Effector memory CD4-positive, alpha-beta T cell (primary cell): ENCODE results near the gene PLD6.
"Not testable (repeated sequence)": the region's sequence is repeated elsewhere in the genome, so short reads cannot be mapped to it uniquely, and the experiment has no call there.

Experiments used
- DNase-seq, 3 donors: peaks; one replicate each; pipeline ENCODE4 v3.0.0-alpha.2; 2020
- H3K27ac ChIP-seq: 2 replicates; pipeline ENCODE4 v1.7.0; 2013; ENCODE audit warnings: mild to moderate bottlenecking, low read length, moderate library complexity; ENCODE audit not compliant: insufficient read depth, poor library complexity, severe bottlenecking
- H3K27me3 ChIP-seq: replicated peaks from 2 replicates; pipeline ENCODE4 v1.7.0; 2013; ENCODE audit warnings: mild to moderate bottlenecking, low read length; ENCODE audit not compliant: insufficient read depth, control insufficient read depth, poor library complexity, severe bottlenecking
- H3K36me3 ChIP-seq: 2 replicates; pipeline ENCODE4 v1.7.0; 2013; ENCODE audit warnings: mild to moderate bottlenecking, low read length, moderate library complexity; ENCODE audit not compliant: control insufficient read depth, insufficient read depth
- H3K4me1 ChIP-seq: 2 replicates; pipeline ENCODE4 v1.7.0; 2013; ENCODE audit warnings: low read length, mild to moderate bottlenecking; ENCODE audit not compliant: control insufficient read depth, insufficient read depth, poor library complexity, severe bottlenecking
- H3K4me3 ChIP-seq: 2 replicates; pipeline ENCODE4 v1.7.0; 2013; ENCODE audit warnings: low read length, low read depth, mild to moderate bottlenecking; ENCODE audit not compliant: insufficient read depth, poor library complexity, severe bottlenecking
- H3K9me3 ChIP-seq: 2 replicates; pipeline ENCODE4 v1.7.0; 2013; ENCODE audit warnings: mild to moderate bottlenecking, low read length, moderate library complexity; ENCODE audit not compliant: control insufficient read depth

PLD6 gene

GRCh38 chr17:17201271-17201670, 4.9 kb downstream of the PLD6 start:
- Histone ChIP-seq H3K36me3 (peaks cover 6% of the 10 kb centered on the region), H3K4me1 (peaks cover 23% of the 10 kb centered on the region)
- DNase-seq: no peak

GRCh38 chr17:17200831-17201230, 5.3 kb downstream of the PLD6 start:
- Histone ChIP-seq H3K4me3 (no peak overlapping the region), H3K4me1 (peaks cover 23% of the 10 kb centered on the region), H3K27me3 (no peaks in the 10 kb centered on the region), H3K9me3 (no peaks in the 10 kb centered on the region), H3K27ac (no peak overlapping the region), H3K36me3 (peaks cover 6% of the 10 kb centered on the region)
- DNase-seq: no peak

More at GRCh38 chr17:17201271-17201670, 4.9 kb downstream of the PLD6 start:
- Histone ChIP-seq H3K27me3 (no peaks in the 10 kb centered on the region), H3K4me3 (no peak overlapping the region), H3K9me3 (no peaks in the 10 kb centered on the region), H3K27ac (no peak overlapping the region)

GRCh38 chr17:17200311-17200710, 5.8 kb downstream of the PLD6 start:
- DNase-seq: no peak
- Histone ChIP-seq H3K27me3 (no peaks in the 10 kb centered on the region), H3K4me3 (no peak overlapping the region), H3K27ac (no peak overlapping the region), H3K4me1 (peaks cover 18% of the 10 kb centered on the region), H3K9me3 (no peaks in the 10 kb centered on the region), H3K36me3 (peaks cover 6% of the 10 kb centered on the region)

GRCh38 chr17:17198281-17198680, 7.9 kb downstream of the PLD6 start:
- Histone ChIP-seq H3K36me3 (peaks cover 6% of the 10 kb centered on the region), H3K4me1 (no peaks in the 10 kb centered on the region), H3K27me3 (no peaks in the 10 kb centered on the region), H3K9me3 (no peaks in the 10 kb centered on the region), H3K4me3 (no peak overlapping the region), H3K27ac (no peak overlapping the region)
- DNase-seq: no peak

- DNase-seq: no peak
- Histone ChIP-seq H3K4me1 (no peaks in the 10 kb centered on the region), H3K27ac (no peak overlapping the region)
Observed at GRCh38 chr17:17196776-17197175, 9.4 kb downstream of the PLD6 start.

GRCh38 chr17:17195466-17195865, 10.7 kb downstream of the PLD6 start:
- not testable (repeated sequence) for H3K4me3 ChIP-seq, H3K9me3 ChIP-seq, H3K27ac ChIP-seq, DNase-seq, H3K36me3 ChIP-seq, H3K4me1 ChIP-seq, H3K27me3 ChIP-seq

More at GRCh38 chr17:17196776-17197175, 9.4 kb downstream of the PLD6 start:
- H3K4me3 ChIP-seq: no peak overlapping the region
- no peaks in the 10 kb centered on the region for H3K27me3 ChIP-seq
- H3K36me3 ChIP-seq: peaks cover 6% of the 10 kb centered on the region
- no peaks in the 10 kb centered on the region for H3K9me3 ChIP-seq

- no peak overlapping the region for H3K27ac ChIP-seq
- peaks cover under 1% of the 10 kb centered on the region for H3K4me1 ChIP-seq
- H3K27me3 ChIP-seq: no peaks in the 10 kb centered on the region
- H3K36me3 ChIP-seq: peaks cover 14% of the 10 kb centered on the region
- DNase-seq: no peak
- no peaks in the 10 kb centered on the region for H3K9me3 ChIP-seq
- no peak overlapping the region for H3K4me3 ChIP-seq
Observed at GRCh38 chr17:17191961-17192381, 14.2 kb downstream of the PLD6 start.

- DNase-seq: no peak
- H3K4me3 ChIP-seq: no peak overlapping the region
- H3K27me3 ChIP-seq: no peaks in the 10 kb centered on the region
- no peak overlapping the region for H3K27ac ChIP-seq
- peaks cover 14% of the 10 kb centered on the region for H3K36me3 ChIP-seq
- H3K4me1 ChIP-seq: peaks cover 5% of the 10 kb centered on the region
- H3K9me3 ChIP-seq: no peaks in the 10 kb centered on the region
Observed at GRCh38 chr17:17191346-17191792, 14.8 kb downstream of the PLD6 start.

- no peak overlapping the region for H3K4me3 ChIP-seq
- peaks cover 14% of the 10 kb centered on the region for H3K36me3 ChIP-seq
- H3K9me3 ChIP-seq: no peaks in the 10 kb centered on the region
- H3K27ac ChIP-seq: no peak overlapping the region
- no peak for DNase-seq
- peaks cover 16% of the 10 kb centered on the region for H3K4me1 ChIP-seq
- H3K27me3 ChIP-seq: no peaks in the 10 kb centered on the region
Observed at GRCh38 chr17:17190188-17190587, 15.9 kb downstream of the PLD6 start.

- no peaks in the 10 kb centered on the region for H3K27me3 ChIP-seq
- peaks cover 22% of the 10 kb centered on the region for H3K4me1 ChIP-seq
- H3K4me3 ChIP-seq: no peak overlapping the region
- H3K9me3 ChIP-seq: no peaks in the 10 kb centered on the region
- H3K27ac ChIP-seq: no peak overlapping the region
- H3K36me3 ChIP-seq: peaks cover 14% of the 10 kb centered on the region
- no peak for DNase-seq
Observed at GRCh38 chr17:17189559-17189958, 16.6 kb downstream of the PLD6 start.
